SKM-1 treated with dmso at 0.1 percent for 144 hours (cell line): ENCODE results near the gene MGST1.
"Not testable (repeated sequence)": the region's sequence is repeated elsewhere in the genome, so short reads cannot be mapped to it uniquely, and the experiment has no call there.

Experiments used
- DNase-seq: peaks from one replicate; lab custom pipeline; 2025; ENCODE audit not compliant: unreplicated experiment; lab: John Stamatoyannopoulos, UW

Gene MGST1

DNA sequence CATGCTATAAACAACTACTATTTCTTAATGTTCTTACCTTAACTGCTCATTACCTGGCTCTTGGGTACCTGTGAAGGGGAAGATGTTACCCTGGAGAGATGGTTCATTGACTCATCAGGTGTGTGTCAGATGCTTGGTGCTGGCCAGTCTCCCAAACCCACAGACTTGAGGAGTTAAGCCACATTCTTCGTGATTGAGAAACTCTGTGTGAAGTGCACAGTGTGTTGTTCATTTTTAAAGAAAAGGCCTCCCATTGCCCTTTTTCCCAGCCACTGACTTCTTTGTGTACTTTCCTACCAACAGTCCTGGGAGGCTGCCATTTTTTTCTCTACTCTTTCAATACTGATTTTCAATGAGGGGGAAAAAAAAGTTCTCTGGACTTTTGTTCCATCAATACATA lies 3.2 kb downstream of the MGST1 start:
- peak; percentile 3 for DNase-seq

GRCh38 chr12:16352481-16352880 lies 5.0 kb downstream of the MGST1 start:
- DNase-seq: no peak

DNA sequence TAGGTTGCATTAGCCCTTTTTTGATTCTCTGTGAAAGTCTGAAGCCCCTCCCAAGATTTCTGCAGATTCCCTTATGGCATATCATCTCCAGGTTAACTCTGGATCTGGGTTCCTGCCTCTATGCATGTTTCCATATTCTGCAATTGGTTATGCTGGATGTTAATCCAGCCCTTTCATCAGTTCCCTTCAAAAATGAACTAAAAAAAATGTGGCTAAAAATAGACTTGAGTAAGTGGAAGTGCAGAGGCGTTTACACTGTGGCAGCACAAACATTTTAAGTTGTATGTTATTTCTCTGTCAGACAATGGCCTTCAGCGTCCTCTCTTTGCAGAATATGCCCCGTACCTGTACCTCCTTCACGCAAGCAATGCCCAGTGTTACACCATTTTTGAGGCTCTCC lies 11.4 kb downstream of the MGST1 start:
- no peak for DNase-seq

DNA sequence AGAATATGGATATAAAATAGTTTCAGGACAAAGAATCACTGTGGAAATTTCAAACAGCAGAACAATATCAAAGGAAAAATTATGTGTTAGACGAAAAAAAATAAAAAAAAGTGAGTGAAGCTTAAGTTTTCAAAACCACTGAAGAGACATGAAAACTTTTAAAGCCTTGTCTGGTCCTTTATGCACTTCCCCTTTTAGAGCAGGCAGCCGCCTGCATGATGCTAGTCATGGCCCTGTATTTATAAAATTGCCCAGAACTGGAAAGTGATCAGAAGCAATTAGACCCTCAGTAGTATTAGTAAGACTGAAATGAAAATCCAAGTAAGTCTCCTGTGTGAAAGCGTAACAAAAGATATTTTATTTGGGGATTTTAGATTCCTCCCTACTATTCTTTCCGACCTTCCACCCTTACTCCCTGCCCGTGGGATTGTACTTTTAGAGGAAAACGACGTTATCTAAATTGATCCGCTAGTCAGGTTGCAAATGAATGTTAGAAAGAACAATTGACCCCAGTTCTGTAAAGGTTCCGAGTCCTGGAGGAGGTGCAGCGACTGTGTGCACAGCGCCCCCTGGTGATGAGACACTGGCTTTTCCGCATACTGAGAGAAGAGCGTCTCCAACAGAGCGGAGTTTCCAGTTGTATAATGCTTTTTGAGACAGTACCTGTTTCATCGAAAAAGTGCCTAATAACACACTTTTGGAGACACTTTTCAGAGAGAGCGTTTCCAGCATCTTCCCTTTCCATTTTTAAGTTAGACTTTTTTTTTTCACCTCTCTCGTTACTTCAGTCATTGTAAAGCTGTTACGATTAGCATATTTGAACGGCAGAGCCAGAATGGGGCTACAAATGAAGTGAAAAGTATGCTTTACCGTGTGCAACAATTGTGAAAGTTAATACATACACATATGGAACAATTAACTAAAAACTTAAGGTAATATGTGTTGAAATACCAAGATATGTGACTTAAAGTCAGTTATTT lies 12.4 kb downstream of the MGST1 start:
- DNase-seq: peak; percentile 10

- DNase-seq: no peak
These were observed 13.8 kb downstream of the MGST1 start for GRCh38 chr12:16361142-16361783.

GRCh38 chr12:16362550-16362949 lies 15.1 kb downstream of the MGST1 start:
- DNase-seq: no peak

DNA sequence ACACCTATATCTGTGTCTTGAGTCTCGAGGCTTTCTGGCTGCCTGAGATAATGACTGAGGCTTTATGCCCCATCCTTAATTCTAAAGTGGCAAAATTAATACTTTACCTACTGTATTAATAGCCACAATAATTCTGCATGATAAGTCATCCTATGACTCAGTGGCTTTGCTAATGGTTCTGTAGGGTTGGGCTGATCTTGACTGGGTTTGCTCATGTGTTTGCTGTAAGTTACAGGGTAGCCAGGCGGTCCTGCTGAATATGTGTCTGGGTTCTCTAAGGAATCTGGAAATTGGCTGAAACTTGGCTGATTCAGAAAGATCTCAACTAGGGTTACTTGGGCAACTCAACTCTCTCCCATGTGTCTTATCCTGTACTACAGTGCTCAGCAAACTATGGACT lies 21.7 kb downstream of the MGST1 start:
- no peak for DNase-seq

DNA sequence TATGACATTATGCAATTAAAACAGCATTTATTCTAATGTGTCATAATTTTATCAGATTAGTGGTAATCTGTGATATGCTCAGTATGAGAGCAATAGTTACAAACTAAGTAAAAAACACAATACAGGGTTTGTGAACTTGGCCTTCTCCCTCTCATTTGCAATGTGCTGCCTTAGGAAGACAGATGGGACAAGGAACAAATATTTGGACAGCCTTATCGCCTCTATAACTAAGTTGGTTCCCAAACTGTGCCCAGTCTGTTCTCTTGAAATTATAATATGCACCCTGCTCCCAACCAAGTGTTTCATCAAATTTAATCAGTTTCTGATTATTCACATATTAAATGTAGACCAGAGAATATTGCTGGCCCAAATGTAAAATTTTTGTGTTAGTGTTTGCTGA lies 22.7 kb downstream of the MGST1 start:
- no peak for DNase-seq

DNA sequence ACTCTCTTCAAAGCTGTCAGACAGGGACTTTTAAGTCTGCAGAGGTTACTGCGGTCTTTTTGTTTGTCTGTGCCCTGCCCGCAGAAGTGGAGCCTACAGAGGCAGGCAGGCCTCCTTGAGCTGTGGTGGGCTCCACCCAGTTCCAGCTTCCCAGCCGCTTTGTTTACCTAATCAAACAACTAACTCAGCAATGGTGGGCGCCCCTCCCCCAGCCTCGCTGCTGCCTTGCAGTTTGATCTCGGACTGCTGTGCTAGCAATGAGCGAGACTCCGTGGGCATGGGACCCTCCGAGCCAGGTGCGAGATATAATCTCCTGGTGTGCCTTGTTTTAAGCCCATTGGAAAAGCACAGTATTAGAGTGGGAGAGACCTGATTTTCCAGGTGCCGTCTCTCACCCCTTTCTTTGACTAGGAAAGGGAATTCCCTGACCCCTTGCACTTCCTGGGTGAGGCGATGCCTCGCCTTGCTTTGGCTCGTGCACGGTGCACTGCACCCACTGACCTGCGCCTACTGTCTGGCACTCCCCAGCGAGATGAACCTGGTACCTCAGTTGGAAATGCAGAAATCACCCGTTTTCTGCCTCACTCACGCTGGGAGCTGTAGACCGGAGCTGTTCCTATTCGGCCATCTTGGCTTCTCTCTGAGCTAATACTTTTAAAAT lies 35.3 kb downstream of the MGST1 start:
- DNase-seq: not testable (repeated sequence)

- no peak for DNase-seq
These were observed 37.3 kb downstream of the MGST1 start for GRCh38 chr12:16384732-16385131.

DNA sequence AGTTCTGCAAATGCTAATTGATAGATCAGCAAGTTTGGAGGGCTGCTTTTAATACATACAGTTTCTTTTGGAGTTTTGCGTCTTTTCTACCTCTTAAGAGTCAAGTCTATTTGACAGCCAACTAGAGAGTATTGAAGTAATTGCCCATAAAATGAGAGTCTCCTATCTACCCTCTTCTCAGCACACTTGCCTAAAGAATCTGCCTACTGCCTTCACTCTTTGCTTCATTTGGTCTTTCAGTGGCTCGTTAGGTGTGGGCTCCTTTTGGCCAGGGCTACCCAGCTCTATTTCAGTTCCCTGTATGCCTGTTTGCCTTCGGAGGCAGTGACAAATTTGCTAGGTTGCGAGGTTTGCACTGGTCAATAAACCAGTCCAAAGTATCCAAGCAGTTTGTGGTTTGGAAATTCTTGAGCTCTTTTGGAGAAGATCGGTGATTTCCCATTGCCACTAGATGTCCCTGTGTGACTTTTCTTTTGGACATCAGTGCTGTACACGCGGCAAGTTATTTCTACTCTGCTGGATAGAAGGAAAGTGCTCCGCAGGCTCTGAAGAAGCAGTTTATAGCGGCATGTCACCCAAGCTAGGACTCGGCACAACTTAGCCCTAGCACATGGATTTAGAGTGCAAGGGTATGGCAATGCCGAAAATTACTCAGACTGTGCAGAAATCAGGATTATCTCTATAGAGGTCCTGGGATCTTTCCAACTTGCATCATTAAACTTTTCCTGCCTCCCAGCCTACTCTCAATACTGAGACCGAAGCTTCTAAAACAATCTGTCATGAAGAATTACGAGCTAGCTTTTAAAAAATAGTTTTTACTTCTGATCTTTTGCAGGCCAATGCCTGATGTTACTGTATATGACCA lies 38.6 kb downstream of the MGST1 start:
- DNase-seq: no peak

DNA sequence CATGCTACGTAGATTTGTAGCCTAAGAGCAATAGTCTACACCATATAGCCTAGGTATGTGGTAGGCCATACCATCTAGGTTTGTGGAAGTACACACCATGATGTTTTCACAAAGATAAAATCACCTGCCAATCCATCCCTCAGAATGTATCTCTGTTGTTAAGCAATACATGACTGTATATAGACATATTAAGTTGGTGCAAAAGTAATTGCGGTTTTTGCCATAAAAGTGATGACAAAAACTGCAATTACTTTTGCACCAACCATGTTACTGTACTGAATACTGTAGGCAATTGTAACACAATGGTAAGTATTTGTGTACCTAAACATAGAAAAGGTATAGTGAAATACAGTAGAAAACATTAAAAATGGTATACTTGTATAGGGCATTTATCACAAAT lies 40.5 kb downstream of the MGST1 start:
- no peak for DNase-seq

GRCh38 chr12:16389594-16389993 lies 42.1 kb downstream of the MGST1 start:
- peak; percentile 48 for DNase-seq

DNA sequence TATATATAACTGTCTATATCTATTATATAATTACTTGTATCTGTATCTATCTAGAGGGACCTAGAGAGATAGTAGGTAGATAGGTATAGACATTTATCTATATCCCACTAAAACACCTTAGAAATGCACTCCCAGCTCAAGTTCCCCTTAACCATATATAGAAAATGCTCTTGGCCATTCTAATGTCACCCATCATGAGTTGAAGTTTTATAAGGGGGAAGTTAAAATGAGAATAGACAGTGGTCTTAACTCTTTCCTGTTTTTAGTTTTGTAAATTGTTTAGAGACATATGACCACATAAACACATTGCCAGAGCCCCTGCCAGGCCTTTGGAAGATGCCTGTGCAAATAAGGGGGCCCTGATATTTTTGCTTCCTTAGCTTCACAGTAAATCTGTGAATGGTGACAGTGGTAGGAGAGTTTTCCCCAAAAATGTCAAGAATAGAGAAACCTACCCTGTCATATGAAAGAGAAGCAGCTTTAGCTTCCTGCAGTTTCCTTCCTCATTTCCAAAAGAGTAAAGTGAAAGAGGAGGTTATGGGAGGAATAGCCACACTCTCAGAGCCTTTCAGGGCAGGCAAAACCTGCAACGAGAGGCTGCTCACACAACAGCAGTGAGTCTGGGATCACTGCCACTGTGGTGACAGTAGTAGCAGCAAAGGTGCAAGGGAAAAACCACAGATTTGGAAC lies 45.5 kb downstream of the MGST1 start:
- DNase-seq: no peak

GRCh38 chr12:16399101-16399500 lies 51.7 kb downstream of the MGST1 start:
- no peak for DNase-seq

GRCh38 chr12:16401835-16402234 lies 54.4 kb downstream of the MGST1 start:
- not testable (repeated sequence) for DNase-seq

DNA sequence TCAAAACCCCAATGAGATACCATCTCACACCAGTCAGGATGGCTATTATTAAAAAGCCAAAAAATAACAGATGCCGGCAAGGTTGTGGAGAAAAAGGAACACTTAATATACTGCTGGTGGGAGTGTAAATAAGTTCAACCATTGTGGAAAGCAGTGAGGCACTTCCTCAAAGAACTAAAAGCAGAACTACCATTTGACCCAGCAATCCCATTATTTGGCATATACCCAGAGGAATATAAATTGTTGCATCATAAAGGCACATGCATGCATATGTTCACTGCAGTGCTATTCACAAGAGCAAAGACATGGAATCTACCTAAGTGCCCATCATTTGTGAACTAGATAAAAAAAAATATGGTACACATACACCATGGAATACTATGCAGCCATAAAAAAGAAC lies 59.9 kb downstream of the MGST1 start:
- no peak for DNase-seq
